ENCODE results near the gene GUCA2B. TPM values are rescaled to one million over a fixed set of nuclear protein-coding genes. Genes with fewer than 3 reads are reported as not detected.
A peak's percentile ranks its signal among the peaks of the same experiment; 100 is the strongest.

The GUCA2B gene
- polyA plus RNA-seq, 4 donors: 14.4 to 969 (median 622) TPM

DNA sequence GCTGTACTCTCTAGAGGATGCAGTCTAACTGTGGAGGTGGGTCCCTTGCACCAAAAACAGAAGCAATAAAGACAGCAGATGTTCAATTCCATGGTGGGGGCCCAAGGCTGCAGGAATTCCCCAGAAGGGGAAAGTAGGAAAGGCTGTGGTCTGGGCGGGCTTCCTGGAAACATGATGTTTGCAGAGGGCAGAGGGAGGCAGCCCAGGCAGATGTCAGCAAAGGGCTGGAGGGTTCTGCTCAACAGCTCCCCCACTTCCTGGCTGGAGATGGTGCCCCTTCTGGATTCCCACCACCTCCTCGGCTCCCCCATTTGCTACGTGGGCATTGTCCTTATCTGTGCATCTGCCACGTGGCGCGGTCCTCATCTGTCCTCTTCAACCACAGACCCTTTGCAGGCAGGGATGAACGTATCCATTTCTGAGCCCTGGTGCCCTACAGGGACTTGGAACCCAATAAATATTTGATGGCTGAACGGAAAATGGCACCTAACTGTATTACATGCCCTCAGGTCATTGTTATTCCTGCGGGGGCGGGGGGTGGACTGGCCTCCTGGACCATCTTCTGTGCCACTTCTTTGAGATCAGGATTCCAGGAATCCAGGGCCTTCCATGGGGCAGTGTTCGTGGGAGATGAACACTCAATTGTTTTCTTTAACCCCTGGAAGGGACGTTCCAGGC lies 8.4 kb upstream of the GUCA2B start:
- Histone ChIP-seq H3K4me1 (ENCODE audit: control insufficient read depth in 3 of 3, insufficient read depth in 2 of 3, low read depth in 1 of 3, low read length in 2 of 3) (no peaks in the 10 kb centered on the region), H3K9me3 (ENCODE audit: control insufficient read depth in 2 of 2, insufficient read depth in 1 of 2, low read depth in 1 of 2, low read length in 1 of 2) (no peaks in the 10 kb centered on the region), H3K36me3 (ENCODE audit: control insufficient read depth in 3 of 3, insufficient read depth in 2 of 3, low read depth in 1 of 3, low read length in 3 of 3) (no peaks in the 10 kb centered on the region), H3K27me3 (ENCODE audit: control insufficient read depth in 3 of 3, insufficient read depth in 3 of 3, low read length in 3 of 3) (peaks cover 2 to 44% (median 8%) of the 10 kb centered on the region in 3 donors), H3K27ac (ENCODE audit: low read depth in 1 of 3, low read length in 2 of 3) (no peak overlapping the region), H3K4me3 (ENCODE audit: low read depth in 1 of 3, low read length in 3 of 3) (no peak overlapping the region)
- DNase-seq (no peak), FAIRE-seq (no peak)
- WGBS, 3 donors: 52 to 70% (median 53%) methylated on average over 12 of the region's 12 CpGs

- 64 to 71% (median 67%) methylated on average over 8 of the region's 8 CpGs for WGBS, 3 donors
- H3K27ac ChIP-seq (ENCODE audit: low read depth in 1 of 3, low read length in 2 of 3): no peak overlapping the region
- H3K4me3 ChIP-seq (ENCODE audit: low read depth in 1 of 3, low read length in 3 of 3): no peak overlapping the region
- FAIRE-seq (no peak), DNase-seq (no peak)
- H3K27me3 ChIP-seq (ENCODE audit: control insufficient read depth in 3 of 3, insufficient read depth in 3 of 3, low read length in 3 of 3): peaks cover 2 to 43% (median 8%) of the 10 kb centered on the region in 3 donors
- H3K9me3 ChIP-seq (ENCODE audit: control insufficient read depth in 2 of 2, insufficient read depth in 1 of 2, low read depth in 1 of 2, low read length in 1 of 2): no peaks in the 10 kb centered on the region
- no peaks in the 10 kb centered on the region for H3K4me1 ChIP-seq (ENCODE audit: control insufficient read depth in 3 of 3, insufficient read depth in 2 of 3, low read depth in 1 of 3, low read length in 2 of 3)
- no peaks in the 10 kb centered on the region for H3K36me3 ChIP-seq (ENCODE audit: control insufficient read depth in 3 of 3, insufficient read depth in 2 of 3, low read depth in 1 of 3, low read length in 3 of 3)
Observed at GRCh38 chr1:42145389-42145716, 7.9 kb upstream of the GUCA2B start.

- FAIRE-seq (no peak), DNase-seq (no peak)
- 55 to 62% (median 60%) methylated on average over 37 to 41 of the region's 41 CpGs for WGBS, 3 donors
- Histone ChIP-seq H3K27me3 (ENCODE audit: control insufficient read depth in 3 of 3, insufficient read depth in 3 of 3, low read length in 3 of 3) (peaks cover 2 to 41% (median 8%) of the 10 kb centered on the region in 3 donors), H3K27ac (ENCODE audit: low read depth in 1 of 3, low read length in 2 of 3) (no peak overlapping the region), H3K36me3 (ENCODE audit: control insufficient read depth in 3 of 3, insufficient read depth in 2 of 3, low read depth in 1 of 3, low read length in 3 of 3) (no peaks in the 10 kb centered on the region), H3K4me3 (ENCODE audit: low read depth in 1 of 3, low read length in 3 of 3) (no peak overlapping the region), H3K9me3 (ENCODE audit: control insufficient read depth in 2 of 2, insufficient read depth in 1 of 2, low read depth in 1 of 2, low read length in 1 of 2) (no peaks in the 10 kb centered on the region), H3K4me1 (ENCODE audit: control insufficient read depth in 3 of 3, insufficient read depth in 2 of 3, low read depth in 1 of 3, low read length in 2 of 3) (peaks cover 0 to 2% (median 0%) of the 10 kb centered on the region in 3 donors)
Observed at GRCh38 chr1:42145764-42146625, 7.2 kb upstream of the GUCA2B start.

DNA sequence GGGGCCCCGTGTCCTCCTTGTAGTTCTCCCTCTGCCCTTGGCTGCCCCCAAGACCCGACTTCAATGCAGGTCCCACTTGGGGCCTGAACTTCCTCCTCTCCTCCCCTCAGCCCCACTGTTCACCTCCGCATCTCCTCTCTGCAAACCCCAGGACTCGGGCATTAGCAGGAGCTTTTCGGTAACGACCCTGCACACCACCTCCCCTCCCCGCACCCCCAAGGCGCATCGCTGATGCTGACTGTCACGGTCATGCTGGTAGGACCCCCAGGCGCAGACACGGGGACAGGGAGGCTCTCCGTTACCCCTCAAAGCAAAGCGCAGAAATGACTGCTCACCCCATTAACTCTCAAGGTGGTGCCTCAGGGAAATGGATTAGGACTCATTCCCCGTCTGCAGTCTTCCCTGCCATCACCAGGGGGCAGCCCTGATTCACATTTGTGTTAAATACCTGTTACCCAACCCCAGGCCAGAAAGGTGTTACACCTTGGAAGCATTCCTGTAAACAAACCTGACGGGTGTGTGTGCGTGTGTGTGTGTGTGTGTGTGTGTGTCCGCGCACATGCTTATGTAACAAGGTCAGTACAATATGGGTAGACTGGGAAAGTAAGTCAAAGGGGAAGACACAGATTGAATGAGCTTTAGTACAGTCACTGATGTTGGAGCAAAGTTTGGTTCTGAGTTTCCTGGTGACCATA lies 6.4 kb upstream of the GUCA2B start:
- no peak overlapping the region for H3K27ac ChIP-seq (ENCODE audit: low read depth in 1 of 3, low read length in 2 of 3)
- DNase-seq (peak; percentile 91 to 92), FAIRE-seq (no peak)
- no peaks in the 10 kb centered on the region for H3K9me3 ChIP-seq (ENCODE audit: control insufficient read depth in 2 of 2, insufficient read depth in 1 of 2, low read depth in 1 of 2, low read length in 1 of 2)
- no peak overlapping the region for H3K4me3 ChIP-seq (ENCODE audit: low read depth in 1 of 3, low read length in 3 of 3)
- H3K36me3 ChIP-seq (ENCODE audit: control insufficient read depth in 3 of 3, insufficient read depth in 2 of 3, low read depth in 1 of 3, low read length in 3 of 3): no peaks in the 10 kb centered on the region
- peaks cover 2 to 41% (median 8%) of the 10 kb centered on the region in 3 donors for H3K27me3 ChIP-seq (ENCODE audit: control insufficient read depth in 3 of 3, insufficient read depth in 3 of 3, low read length in 3 of 3)
- WGBS, 3 donors: 20 to 22% (median 21%) methylated on average over 19 of the region's 19 CpGs
- H3K4me1 ChIP-seq (ENCODE audit: control insufficient read depth in 3 of 3, insufficient read depth in 2 of 3, low read depth in 1 of 3, low read length in 2 of 3): peaks cover 0 to 2% (median 0%) of the 10 kb centered on the region in 3 donors

GRCh38 chr1:42148166-42148565 lies 5.0 kb upstream of the GUCA2B start:
- no peaks in the 10 kb centered on the region for H3K9me3 ChIP-seq (ENCODE audit: control insufficient read depth in 2 of 2, insufficient read depth in 1 of 2, low read depth in 1 of 2, low read length in 1 of 2)
- 67 to 73% (median 68%) methylated on average over 1 of the region's 1 CpG for WGBS, 3 donors
- peaks cover 0 to 32% (median 6%) of the 10 kb centered on the region in 3 donors for H3K27me3 ChIP-seq (ENCODE audit: control insufficient read depth in 3 of 3, insufficient read depth in 3 of 3, low read length in 3 of 3)
- no peak for FAIRE-seq
- H3K4me1 ChIP-seq (ENCODE audit: control insufficient read depth in 3 of 3, insufficient read depth in 2 of 3, low read depth in 1 of 3, low read length in 2 of 3): peaks cover 0 to 10% (median 7%) of the 10 kb centered on the region in 3 donors
- DNase-seq: no peak
- H3K27ac ChIP-seq (ENCODE audit: low read depth in 1 of 3, low read length in 2 of 3): no peak overlapping the region
- no peak overlapping the region for H3K4me3 ChIP-seq (ENCODE audit: low read depth in 1 of 3, low read length in 3 of 3)
- no peaks in the 10 kb centered on the region for H3K36me3 ChIP-seq (ENCODE audit: control insufficient read depth in 3 of 3, insufficient read depth in 2 of 3, low read depth in 1 of 3, low read length in 3 of 3)

DNA sequence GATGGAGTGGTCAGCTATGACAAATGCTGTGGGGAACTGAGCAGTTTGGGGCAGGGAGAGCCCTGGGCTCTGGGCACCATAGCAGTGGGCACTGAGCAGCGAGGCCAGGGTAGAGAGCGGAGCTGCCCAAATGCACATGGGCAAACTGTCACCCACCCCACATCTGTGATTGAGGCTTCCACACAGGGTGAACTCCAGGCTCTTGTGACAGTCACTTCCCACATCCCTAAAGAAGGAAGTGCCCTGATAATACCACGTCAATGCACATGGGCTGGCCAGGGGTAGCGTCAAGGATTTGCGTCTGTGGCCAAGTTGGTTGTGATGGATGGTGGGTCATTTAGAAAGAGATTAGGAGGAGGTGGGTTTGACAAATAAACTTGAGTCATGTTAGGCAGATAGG lies 2.6 kb upstream of the GUCA2B start:
- 84 to 89% (median 88%) methylated on average over 5 of the region's 5 CpGs for WGBS, 3 donors
- peaks cover 0 to 17% (median 3%) of the 10 kb centered on the region in 3 donors for H3K27me3 ChIP-seq (ENCODE audit: control insufficient read depth in 3 of 3, insufficient read depth in 3 of 3, low read length in 3 of 3)
- no peaks in the 10 kb centered on the region for H3K9me3 ChIP-seq (ENCODE audit: control insufficient read depth in 2 of 2, insufficient read depth in 1 of 2, low read depth in 1 of 2, low read length in 1 of 2)

DNA sequence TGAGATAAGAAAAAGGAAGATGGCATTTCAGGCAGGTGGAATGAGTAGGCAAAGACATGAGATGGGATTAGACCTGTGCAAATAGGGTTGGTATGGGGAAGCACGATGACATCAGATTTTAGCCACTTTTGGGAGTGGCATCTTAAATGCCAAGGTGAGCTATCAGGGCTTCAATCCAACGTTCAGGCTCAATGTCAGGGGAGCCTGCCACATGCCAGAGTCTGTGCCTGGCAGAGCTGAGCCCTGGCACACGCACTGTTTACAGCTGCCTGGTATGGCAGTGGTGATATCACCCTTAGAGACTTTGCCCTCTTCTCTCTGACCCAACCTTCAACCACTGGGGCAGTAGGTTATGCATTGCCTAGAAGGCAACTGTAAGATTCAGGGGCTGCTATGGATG lies 1.1 kb upstream of the GUCA2B start:
- Histone ChIP-seq H3K36me3 (ENCODE audit: control insufficient read depth in 3 of 3, insufficient read depth in 2 of 3, low read depth in 1 of 3, low read length in 3 of 3) (no peaks in the 10 kb centered on the region), H3K27ac (ENCODE audit: low read depth in 1 of 3, low read length in 2 of 3) (peak overlapping the region in 1 of 3 donors; percentile 89), H3K4me1 (ENCODE audit: control insufficient read depth in 3 of 3, insufficient read depth in 2 of 3, low read depth in 1 of 3, low read length in 2 of 3) (peaks cover 0 to 18% (median 7%) of the 10 kb centered on the region in 3 donors), H3K4me3 (ENCODE audit: low read depth in 1 of 3, low read length in 3 of 3) (no peak overlapping the region), H3K9me3 (ENCODE audit: control insufficient read depth in 2 of 2, insufficient read depth in 1 of 2, low read depth in 1 of 2, low read length in 1 of 2) (no peaks in the 10 kb centered on the region), H3K27me3 (ENCODE audit: control insufficient read depth in 3 of 3, insufficient read depth in 3 of 3, low read length in 3 of 3) (peaks cover 0 to 6% (median 0%) of the 10 kb centered on the region in 3 donors)
- FAIRE-seq: no peak
- WGBS, 3 donors: 5 to 54% (median 23%) methylated on average over 3 of the region's 3 CpGs
- DNase-seq: peak; percentile 42 to 91

More for the DNA sequence above, 2.6 kb upstream of the GUCA2B start:
- Histone ChIP-seq H3K4me1 (ENCODE audit: control insufficient read depth in 3 of 3, insufficient read depth in 2 of 3, low read depth in 1 of 3, low read length in 2 of 3) (peaks cover 0 to 18% (median 7%) of the 10 kb centered on the region in 3 donors), H3K4me3 (ENCODE audit: low read depth in 1 of 3, low read length in 3 of 3) (no peak overlapping the region), H3K36me3 (ENCODE audit: control insufficient read depth in 3 of 3, insufficient read depth in 2 of 3, low read depth in 1 of 3, low read length in 3 of 3) (no peaks in the 10 kb centered on the region), H3K27ac (ENCODE audit: low read depth in 1 of 3, low read length in 2 of 3) (no peak overlapping the region)
- DNase-seq (no peak), FAIRE-seq (no peak)

DNA sequence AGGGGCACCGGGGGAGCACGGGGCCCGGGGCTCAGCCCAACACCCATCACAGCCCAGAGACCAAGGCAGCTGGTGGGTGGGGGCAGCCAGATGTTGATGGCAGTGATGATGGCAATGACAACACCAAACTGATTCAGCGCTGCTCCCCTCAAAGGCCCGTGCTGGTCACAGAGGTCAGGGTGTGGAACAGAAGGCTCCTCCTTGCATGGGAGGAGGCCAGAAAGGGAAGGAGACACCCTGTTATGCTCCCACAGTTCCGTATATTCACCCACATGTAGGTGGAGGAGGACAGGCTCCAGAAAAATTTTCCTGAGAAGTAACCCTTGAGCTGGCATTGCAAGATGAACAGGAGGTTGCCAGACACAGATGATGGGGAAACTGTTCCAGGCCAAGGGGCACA lies 414 bp downstream of the GUCA2B start:
- 56 to 70% (median 69%) methylated on average over 6 of the region's 6 CpGs for WGBS, 3 donors
- peak overlapping the region in 1 of 3 donors; percentile 37 for H3K4me3 ChIP-seq (ENCODE audit: low read depth in 1 of 3, low read length in 3 of 3)
- no peaks in the 10 kb centered on the region for H3K27me3 ChIP-seq (ENCODE audit: control insufficient read depth in 3 of 3, insufficient read depth in 3 of 3, low read length in 3 of 3)
- no peaks in the 10 kb centered on the region for H3K36me3 ChIP-seq (ENCODE audit: control insufficient read depth in 3 of 3, insufficient read depth in 2 of 3, low read depth in 1 of 3, low read length in 3 of 3)
- peak in 1 of 2 donors; percentile 61 for DNase-seq
- no peaks in the 10 kb centered on the region for H3K9me3 ChIP-seq (ENCODE audit: control insufficient read depth in 2 of 2, insufficient read depth in 1 of 2, low read depth in 1 of 2, low read length in 1 of 2)
- H3K4me1 ChIP-seq (ENCODE audit: control insufficient read depth in 3 of 3, insufficient read depth in 2 of 3, low read depth in 1 of 3, low read length in 2 of 3): peaks cover 0 to 18% (median 7%) of the 10 kb centered on the region in 3 donors
- H3K27ac ChIP-seq (ENCODE audit: low read depth in 1 of 3, low read length in 2 of 3): peak overlapping the region in 1 of 3 donors; percentile 45
- no peak for FAIRE-seq
